Central memory CD4-positive, alpha-beta T cell (primary cell): ENCODE results near the gene DFFB.

Source experiments
- DNase-seq: peaks from one replicate; pipeline ENCODE4 v3.0.0; 2022

The DFFB gene

DNA sequence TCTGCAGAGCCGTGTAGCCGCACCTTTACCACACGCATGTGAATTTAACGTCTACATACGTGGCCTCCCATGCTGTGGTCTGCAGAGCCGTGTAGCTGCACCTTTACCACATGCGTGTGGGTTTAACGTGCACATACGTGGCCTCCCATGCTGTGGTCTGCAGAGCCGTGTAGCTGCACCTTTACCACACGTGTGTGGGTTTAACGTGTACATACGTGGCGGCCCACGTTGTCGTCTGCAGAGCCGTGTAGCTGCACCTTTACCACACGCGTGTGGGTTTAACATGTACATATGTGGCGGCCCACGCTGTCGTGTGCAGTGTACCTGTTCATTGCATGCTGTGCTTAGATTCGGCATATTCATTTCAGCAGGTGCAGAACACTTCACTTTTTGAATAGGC, 17.5 kb downstream of the DFFB start:
- DNase-seq, result no peak

DNA sequence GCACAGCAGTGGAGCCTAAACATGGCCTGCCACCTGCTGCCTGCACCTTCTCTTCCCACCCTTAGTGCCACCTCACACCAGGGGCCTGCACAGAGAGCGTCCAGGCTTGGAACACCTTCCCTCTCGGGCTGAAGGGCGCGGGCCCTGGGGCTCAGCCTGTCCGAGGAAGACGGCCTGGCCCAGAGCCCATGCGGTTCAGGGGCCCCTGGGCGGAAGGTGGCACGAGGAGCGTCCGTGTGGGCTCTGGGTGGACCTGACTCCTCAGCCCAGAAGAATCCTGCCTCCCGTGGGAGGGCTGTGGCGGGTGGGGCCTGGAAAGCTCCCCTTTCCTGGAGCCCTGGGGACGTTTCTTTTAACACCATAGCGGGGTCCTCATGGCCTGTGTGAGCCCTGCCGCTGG, 19.4 kb downstream of the DFFB start:
- DNase-seq, result no peak

DNA sequence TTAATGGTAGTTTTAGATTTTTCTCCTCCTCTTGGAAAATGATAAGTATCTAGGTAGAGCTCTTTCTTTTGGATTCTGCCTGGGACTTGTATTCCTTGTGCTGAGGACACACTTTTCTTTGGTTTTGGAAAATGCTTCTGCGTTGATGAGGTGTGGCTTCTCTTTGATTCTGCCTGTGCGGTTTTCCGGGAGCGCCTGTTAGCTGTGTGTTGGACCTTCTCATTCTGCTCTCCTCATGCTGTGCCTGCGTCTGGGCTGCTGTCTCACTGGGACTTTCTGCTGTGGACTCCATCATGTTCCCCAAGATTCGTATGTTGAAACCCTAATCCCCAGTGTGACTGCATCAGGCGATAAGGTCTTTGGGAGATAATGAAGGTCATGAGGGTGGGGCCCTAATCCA, 21.8 kb downstream of the DFFB start:
- DNase-seq, result no peak

DNA sequence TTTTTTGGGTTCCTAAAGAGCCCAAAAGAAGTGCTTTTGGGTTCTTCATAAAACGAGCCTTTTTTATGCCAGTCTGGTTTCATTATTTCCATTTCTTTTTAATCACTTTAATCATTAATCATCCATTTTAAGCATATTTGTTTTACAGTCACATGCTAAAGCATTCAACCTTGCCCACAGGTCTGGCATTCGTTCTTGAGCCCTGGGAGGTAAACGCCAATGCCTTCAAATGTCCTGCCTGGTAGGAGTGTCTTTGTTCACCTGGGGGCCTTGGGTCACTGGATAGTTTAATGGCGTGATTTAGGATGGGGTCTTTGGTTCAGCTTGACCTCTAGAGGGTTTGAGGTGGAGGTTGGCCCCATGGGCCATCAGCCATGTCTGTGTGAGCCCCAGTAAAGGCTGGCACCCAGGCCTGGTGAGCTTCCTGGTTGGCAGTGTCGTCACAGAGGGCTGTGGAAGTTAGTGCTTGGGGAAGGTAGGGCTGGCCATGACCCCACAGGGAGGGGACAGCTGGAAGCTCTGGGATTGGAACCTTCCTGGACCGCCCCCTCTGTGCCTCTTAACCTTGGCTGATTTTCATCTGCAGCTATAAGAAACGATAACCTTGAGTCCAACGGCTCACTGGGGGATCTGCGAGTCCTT, 22.6 kb downstream of the DFFB start:
- no peak for DNase-seq

DNA sequence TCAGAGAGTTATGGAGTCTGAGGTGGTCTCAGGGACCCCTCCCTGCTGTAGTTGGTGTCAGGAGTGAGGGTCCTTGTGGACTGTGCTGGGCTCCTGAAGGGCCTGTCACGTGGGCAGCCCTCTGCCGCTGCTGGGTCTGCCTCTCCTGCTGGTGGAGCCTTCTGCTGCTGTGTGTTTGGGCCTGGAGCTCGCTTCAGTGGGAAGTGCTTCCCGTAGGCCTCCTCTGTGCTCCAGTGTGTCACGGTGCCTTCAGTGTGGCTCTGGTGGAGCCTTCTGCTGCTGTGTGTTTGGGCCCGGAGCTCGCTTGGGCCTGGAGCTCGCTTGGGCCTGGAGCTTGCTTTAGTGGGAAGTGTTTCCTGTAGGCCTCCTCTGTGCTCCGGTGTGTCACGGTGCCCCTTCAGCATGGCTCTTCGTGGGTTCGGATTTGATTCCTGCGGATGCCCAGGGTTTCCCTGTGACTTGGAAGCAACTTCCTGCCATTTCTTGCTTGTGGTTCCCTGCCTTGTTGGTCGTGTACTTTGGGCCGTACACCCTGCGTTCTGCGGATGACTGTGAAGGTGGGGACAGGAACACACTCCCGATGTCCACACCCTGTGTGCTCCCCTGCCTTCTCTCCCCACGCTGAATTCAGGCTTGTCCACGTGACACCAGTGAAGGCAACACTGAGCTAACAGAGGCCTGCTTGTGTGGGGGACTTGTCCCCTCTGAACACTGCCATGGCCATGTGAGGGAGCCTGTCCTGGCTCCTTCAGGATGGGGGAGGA, 23.3 kb downstream of the DFFB start:
- DNase-seq, result no peak

DNA sequence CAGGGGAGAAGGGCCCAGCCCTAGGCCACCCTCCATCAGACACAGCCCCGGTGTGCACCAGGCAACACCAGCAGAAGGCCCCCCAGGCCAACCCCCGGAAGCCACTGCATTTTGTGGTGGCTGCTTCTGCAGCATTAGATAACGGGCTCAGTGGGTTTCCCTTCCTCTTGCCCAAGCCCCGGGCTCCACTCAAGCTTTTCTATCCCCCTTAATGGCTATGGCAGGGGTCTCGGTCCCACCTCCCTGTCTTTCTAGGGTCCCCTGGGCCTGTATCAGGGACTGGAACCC, 23.9 kb downstream of the DFFB start:
- no peak for DNase-seq

DNA sequence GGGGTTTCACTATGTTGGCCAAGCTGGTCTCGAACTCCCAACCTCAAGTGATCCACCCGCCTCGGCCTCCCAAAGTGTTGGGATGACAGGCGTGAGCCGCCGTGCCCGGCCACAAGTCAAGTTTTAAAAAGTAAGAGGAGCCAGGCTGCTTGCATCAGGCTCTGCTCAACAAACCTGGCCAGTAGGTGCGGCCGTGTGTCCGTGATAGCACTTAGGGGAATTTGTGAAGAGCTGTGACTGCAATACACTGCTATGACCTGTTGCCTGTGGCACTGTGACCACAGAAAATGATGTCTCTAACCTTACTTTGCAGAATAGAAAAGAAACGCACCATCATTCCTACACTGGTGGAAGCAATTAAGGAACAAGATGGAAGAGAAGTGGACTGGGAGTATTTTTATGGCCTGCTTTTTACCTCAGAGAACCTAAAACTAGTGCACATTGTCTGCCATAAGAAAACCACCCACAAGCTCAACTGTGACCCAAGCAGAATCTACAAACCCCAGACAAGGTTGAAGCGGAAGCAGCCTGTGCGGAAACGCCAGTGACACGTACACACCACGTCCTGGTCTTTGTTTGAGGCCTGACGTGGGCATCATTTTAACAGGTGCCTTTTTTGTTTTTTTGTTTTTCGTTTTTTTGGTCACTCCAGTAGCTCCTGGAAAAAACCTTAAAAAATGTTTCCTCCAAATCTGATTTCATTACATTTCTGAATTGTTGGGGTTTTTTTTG, 26.1 kb downstream of the DFFB start:
- peak; percentile 47 for DNase-seq

DNA sequence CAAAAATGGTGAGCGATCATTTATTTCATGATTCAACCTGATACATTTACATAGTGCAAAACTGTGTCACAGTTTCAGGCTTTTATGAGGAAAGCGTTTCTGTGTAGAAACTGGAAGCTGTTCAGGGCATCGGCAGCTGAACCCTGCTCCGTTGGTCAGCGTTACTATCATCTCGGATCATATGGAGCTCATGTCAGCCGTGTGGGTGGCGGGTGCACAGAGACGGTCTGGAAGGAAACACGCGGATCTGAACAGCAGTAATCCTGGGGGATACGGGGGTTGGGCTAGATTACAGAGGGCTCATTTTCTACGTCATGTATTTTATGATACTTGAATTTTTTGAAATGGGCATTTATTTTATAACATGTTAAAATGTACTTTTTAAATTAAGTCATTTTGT, 27.7 kb downstream of the DFFB start:
- no peak for DNase-seq

DNA sequence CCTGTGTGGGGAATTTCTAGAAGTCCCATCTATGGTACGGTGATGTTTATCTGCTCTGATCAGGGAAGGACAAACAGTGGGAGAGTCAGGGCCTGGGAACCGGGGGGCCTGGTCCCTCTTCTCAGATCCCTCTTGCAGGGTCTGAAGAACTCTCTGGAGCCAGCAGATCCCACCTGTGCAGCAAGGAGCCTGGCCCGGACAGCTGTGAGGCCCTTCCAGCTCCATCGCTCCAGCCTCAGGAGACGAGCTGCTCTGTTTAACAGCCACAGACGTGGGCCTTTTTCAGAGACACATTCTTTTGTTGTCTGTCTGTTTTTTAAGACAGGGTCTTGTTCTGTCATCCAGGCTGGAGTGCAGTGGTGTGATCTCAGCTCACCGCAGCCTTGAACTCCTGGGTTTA, 28.3 kb downstream of the DFFB start:
- DNase-seq, result no peak

DNA sequence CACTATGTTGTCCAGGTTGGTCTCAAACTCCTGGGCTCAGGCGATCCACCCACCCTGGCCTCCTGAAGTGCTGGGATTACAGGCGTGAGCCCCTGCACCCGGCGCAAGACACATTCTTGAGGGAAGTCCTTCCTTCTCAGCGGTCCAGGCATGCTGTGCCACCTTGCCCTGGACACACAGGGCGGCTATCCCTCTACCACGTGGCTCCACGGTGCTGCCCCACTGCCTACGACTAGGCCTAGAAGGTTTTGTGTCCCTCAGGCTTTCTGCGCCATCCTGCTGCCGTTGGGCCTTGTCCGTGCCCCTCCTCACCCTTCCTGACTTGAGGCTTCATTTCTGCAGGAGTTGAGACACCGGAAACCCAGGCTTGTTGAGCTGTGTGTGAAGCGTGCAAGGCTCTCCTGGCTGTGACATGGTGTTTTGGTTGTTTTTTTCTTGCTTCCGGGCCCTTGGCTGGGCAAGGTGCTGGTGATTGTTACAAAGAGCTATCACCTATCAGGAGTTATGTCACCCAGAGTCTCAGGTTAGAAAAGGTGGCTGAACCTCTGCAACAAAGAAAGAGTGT, 28.9 kb downstream of the DFFB start:
- DNase-seq, result no peak

DNA sequence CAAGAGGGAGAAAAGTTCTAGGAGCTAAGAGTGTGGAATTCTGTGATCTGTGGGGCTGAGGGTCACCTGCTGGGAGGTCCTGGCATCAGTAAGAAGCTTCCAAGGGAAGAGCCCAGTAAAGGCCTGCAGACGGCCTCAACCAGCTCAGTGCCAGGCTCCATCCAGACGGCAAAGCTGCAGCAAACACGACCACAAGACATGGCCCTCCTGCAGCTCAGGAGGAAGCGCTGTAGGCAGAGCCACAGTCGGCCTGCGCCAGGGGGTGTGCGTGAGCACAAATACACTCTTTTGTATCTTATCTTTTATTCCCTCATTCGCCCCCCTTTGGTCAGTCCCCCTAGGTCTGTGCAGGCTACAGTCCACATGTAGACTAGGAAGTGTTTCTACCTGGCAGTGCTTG, 29.4 kb downstream of the DFFB start:
- DNase-seq, result no peak

DNA sequence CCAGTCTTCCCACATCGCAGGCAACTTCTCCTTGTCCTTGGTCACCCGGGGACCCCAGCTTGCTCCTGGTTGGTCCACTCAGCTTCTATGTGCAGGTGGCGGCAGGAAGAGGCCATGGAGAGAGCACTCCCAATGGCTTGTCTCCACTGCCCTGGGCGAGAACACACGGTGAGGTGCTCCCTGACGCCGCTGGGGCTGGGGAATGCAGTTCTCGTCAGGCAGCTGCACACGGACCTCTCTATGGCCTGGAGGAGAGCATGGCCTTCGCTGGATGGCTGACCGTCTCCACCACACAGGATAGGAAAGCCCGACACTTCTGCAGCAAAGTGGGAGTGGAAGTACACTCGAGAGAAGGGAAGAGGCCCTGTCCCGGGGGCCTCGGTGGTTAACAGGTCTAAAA, 31.0 kb downstream of the DFFB start:
- DNase-seq, result no peak

DNA sequence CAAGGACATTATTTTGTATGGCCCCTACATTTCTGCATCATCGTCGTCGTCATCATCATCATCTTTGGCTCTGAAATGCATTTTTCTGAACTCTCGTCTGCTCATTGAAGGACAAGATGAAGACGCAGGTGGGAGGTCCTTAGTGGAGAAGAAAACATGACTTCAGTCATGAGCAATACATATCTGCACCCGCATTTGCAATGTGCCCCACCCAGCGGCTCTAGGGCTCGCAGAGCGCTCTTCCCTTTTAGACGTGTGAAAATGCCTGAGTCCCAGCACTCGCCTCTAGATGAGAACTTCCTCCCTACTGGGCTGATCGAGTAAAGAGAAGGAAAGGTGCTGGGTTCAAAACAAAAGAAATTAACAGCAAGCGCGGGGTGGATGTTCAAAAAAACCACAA, 32.7 kb downstream of the DFFB start:
- peak; percentile 11 for DNase-seq

DNA sequence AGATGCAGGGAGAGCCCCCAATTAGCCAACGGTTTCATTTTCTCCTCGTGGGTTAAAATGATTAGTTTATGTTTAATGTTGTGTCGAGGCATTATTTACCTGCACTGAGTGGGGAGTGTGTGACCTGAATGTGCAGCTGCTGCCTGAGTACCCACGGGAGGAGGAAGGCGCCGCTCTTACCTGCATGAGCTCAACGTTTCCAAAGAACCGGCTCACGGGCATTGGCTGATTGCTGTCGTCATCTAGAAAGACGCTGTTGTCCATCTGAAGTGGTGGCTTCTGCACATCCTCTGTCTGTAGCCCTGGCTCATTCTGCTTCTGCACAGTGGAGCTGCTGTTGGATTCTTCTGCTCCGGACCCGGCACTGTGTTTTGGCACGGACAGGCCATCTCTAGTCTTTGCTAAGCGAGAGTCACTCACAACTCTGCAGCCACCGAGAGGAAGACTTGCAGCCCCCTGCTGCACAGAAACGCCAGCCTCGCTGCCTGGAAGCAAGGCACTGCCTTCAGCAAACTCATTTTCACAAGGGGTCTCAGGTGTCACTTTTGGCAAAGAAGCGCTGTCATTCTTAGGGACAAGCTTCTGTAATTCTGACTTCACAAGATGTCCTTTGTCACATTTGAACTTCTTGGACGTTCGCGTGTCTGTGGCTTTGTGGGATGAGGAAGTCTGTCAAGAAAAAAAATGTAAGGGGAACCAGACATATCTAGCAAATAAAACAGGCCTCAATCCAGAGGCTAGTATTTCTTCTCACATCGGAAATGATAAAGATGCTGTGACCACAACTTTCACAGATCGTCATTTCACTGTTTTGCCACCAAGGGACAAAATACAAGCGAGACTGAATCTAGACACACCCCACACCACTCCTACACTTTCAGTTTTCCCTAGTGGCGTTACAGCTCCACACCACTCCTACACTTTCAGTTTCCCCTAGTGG, 33.4 kb downstream of the DFFB start:
- DNase-seq, result peak; percentile 34

DNA sequence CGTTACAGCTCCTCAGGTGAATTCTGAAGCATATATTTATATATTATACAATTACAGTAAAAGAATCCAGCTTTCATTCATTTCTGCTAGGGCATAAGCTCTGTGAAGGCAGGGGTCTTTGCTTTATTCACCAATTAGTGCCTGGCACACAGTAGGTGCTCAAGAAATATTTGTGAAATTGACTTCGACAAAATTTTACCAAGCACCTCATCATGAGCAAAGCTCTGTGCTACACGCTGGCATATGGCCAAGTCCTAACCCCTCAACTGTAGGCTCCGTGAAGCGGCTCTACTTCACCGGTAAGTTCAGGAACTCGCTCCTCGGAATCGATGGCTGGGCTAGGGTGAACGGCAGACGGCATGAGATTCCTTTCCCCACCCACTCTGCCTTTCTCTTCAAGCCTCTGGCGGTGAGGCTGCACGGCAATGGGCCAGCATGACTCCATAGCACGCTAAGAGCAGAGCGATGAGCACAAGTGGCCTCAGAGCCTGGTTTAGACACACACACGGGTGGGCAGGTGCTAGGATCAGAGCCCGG, 34.1 kb downstream of the DFFB start:
- no peak for DNase-seq

DNA sequence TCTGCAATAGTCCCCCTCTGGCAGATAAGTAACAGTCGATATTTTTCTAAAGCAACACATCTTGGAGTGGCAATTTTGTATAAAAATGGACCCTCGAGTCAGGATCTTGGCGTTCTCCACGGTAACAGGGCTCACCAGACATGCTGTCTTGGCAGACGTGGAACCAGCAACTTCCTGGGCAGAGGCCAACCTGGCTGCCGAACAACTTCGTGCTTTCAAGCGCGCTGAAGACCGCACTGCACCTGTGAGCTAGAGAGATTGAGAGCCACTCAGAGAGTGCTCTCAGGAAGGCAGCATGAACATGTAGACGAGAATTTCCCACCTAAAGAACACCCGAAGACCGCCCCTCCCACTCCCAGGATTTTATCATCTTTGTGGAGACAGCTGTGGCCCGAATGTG, 35.5 kb downstream of the DFFB start:
- no peak for DNase-seq

DNA sequence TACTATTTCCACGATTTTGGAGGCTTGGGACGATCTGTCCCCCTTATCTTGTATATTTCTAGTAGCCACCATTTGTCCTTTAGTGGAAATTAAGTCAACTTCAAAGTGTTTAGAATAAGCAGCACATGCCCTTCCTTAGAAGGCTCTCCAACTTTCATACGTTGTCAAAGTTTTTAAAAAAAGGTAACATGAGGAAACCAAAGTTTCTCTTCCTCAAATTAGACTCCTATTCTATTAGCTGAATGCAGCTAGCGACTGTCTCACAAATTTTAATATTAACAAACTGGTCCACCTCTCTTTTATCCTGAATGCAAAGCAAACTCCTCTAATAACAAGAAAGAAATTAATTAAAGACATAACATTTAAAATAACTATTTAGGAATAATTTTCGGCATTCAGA, 35.9 kb downstream of the DFFB start:
- DNase-seq, result no peak

DNA sequence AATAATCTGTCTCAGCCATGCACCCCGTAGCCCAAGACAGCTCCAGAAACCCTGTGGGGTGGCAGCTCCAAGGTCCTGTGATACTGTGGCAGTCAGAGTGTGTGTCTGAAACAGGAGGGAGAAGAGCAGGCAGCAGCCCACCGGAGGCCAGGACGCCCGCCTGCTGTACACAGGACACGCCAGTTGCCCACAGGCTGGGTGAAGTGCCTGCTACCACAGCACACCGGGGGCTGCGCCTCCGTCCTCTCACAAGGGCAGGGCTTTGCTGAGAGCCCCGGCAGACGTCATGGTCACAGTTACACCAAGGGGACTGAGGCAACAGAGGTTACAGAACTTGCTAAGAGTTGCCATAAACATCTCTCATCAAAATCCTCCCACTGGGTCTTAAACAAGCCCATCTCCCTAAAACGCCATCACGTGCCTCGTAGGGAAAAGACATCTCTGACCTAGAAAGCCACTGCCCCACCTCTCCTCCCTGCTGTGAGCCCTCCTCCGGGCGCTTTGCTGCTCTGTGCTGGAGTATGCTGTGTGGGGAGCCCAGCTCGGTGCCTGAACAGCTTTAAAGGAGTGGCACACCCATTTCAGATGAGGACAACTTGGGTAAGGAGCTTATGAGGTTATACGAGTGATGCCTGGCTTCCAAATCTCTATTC, 37.5 kb downstream of the DFFB start:
- no peak for DNase-seq

DNA sequence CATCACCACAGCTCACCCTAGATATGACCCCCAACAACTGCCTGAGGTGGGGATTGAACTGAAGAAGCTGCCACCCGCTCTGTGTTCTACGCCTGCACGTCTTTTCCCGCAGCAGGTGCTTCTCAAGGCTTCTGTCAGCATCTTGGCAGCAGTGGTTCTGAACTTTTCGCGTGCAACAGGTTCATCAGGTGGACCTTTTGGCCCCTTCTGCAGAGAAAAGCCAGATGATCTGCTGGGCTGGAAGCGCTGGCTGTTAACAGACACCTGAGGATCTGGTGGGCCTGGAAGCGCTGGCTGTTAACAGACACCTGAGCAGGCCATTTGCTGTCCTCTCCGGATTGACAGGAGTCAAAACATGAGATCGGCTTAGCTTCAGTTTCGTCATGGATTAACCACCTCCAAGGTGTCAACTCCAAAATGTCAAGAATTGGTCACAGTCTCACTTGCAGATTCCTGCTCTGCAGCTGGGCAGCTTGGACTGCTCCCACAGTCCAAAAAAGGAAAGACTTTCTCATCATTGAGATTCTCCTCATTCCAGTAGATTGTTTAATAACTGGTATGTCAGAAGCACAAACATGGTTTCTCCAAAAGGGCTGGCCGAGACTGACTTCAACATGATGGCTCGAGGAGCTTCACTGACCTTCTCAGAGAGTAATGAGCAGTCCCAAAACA, 38.1 kb downstream of the DFFB start:
- DNase-seq, result no peak

DNA sequence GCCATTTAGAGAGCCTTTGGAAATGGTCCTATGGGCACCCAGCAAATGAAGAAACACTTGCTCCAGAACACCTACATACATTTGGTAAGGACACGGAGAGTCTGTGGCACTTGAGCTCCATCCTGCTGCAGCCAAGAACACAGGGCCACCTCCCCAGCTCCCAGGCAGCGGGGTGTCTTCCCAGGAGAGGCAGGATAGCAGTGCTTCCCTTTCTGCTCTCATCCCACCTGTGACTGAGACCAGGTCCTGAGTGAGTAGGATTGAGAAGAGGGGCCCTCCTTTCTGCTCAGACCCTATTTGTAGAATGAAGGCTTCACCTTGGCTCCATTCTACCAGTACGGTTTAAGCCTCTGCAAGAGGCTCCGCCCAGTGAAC, 38.7 kb downstream of the DFFB start:
- no peak for DNase-seq

DNA sequence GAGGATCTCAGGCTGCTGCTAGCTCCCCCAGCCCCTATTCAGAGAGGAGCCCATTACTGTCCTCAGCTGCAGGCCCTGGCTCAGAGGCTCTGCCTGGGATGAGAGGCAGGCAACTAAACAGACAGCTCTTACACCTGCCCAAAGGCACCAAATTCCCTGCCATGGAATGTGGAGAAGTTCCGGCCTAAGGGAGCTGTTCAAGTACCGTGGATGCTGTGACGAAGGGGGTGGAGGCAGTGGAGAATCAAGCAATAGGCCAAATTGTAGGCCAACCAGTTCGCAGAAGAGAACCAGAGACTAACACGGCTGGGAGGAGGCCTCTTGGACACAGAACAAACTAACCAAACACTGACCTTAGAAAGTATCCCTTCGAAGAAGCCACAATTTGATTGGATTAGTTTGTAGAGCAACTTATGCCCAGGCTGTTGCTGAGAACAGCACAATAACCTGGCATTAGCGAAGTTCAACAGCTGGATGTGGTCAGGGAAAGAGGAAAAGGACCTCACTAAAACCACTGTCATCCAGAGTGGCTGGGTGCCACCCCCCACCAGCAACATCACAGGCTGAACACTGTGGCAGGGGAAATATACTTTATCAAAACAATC, 39.2 kb downstream of the DFFB start:
- no peak for DNase-seq
